Activated CD4-positive, alpha-beta T cell treated with anti-CD3 and anti-CD28 coated beads, Interleukin-2, Interleukin-6, amounts not matched to agents 100 ng/mL and 50 ng/mL, durations not matched to agents 16 hours and 8 hours (primary cell): Measurements from ENCODE around the gene SERTAD3.
"Not testable (repeated sequence)": the region's sequence is repeated elsewhere in the genome, so short reads cannot be mapped to it uniquely, and the experiment has no call there.

Source experiments
- DNase-seq: peaks from one replicate; pipeline ENCODE4 v3.0.0-alpha.2; 2020

SERTAD3 gene

GRCh38 chr19:40444000-40444824 is at the start of gene SERTAD3:
Gene SERTAD3 (minus strand): TSS chr19:40444335. CDS start chr19:40442080, 2,255 bp downstream.
- peak; percentile 97 for DNase-seq

GRCh38 chr19:40493778-40494177 is 49.6 kb upstream of the SERTAD3 start:
- DNase-seq: no peak

DNA sequence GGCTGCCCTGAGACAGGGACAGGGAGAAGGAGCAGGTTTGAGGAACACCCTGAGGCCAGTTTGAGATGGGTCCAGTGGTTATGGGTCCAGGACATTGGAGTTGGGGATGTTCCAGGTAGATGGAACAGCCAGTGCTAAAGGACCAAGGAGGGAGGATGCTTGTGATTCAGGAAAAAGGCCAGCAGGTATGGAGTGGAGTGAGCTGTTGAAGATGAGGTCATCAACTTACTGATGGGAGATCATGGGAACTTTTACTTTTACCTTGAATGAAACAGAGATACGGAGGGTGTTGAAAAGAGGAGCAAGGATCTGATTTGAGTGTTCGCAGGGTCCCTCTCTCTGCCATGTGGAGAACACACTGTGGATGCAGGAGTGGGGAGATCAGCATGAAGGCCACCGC is 48.1 kb upstream of the SERTAD3 start:
- no peak for DNase-seq

- no peak for DNase-seq
These were observed 45.7 kb upstream of the SERTAD3 start for GRCh38 chr19:40489882-40490230.

DNA sequence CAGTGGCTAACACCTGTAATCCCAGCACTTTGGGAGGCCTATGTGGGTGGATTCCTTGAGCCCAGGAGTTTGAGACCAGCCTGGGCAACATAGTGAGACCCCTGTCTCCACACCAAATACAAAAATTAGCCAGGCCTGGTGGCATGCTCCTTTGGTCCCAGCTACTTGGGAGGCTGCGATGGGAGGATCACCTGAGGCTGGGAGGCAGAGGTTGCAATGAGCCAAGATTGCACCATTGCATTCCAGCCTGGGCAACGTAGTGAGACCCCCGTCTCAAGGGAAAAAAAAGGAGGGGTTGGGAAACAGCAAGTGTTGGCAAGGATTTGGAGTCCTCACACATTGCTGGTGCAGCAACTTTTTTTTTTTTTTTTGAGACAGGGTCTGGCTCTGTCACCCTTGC is 41.9 kb upstream of the SERTAD3 start:
- DNase-seq: no peak

- DNase-seq: not testable (repeated sequence)
These were observed 31.9 kb upstream of the SERTAD3 start for GRCh38 chr19:40475878-40476644.

DNA sequence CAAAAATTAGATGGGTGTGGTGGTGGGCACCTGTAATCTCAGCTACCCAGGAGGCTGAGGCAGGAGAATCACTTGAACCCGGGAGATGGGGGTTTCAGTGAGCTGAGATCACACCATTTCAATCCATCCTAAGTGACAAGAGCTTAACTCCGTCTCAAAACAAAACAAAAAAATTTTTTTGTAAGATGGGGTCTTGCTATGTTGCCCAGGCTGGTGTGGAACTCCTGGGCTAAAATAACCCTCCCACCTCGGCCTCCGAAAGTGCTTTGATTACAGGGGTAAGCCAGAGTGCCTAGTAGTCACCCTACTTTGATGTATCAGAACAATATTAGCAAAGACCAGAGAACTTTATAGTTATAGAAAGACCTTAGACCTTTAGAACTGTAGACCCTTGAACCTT is 30.6 kb upstream of the SERTAD3 start:
- no peak for DNase-seq

DNA sequence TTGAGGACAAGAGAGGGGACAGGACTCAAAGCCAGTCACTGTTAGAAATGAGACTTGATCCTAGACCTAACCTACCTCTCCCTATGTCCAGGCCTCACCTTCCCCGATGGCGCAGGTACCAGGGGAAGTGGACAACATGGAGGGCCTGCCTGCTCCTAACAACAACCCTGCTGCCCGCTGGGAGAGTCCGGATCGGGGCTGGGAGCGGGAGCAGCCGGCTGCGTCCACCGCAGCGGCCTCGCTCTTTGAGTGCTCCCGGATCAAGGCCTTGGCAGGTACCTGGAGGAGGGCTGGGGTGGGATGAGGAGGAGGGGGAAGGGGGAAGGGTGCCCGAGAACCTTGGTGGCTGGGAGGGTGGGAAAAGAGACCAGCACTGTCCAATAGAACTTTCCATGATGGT is 28.4 kb upstream of the SERTAD3 start:
- no peak for DNase-seq

DNA sequence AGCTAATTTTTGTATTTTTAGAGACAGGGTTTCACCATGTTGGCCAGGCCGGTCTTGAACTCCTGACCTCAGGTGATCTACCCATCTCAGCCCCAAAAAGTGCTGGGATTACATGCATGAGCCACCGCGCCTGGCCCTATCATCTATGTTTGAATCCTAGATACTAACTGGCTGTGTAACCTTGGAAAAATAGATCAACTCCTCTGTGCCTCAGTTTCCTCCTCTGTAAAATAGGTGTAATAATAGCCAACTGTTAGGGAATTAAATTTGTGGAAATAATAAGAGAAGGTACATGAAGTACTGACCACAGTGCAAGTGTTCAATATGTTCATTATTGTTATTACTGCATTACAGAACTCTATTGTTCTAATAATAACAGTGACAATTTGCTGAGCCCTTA is 27.0 kb upstream of the SERTAD3 start:
- no peak for DNase-seq

GRCh38 chr19:40469011-40469410 is 24.9 kb upstream of the SERTAD3 start:
- DNase-seq: no peak

GRCh38 chr19:40466985-40467734 is 23.0 kb upstream of the SERTAD3 start, which contains the start of gene SPTBN4:
Gene SPTBN4 (plus strand): TSS chr19:40467001. CDS start chr19:40472622, 5,621 bp downstream.
- no peak for DNase-seq

GRCh38 chr19:40466219-40466984 is 22.3 kb upstream of the SERTAD3 start:
- no peak for DNase-seq

DNA sequence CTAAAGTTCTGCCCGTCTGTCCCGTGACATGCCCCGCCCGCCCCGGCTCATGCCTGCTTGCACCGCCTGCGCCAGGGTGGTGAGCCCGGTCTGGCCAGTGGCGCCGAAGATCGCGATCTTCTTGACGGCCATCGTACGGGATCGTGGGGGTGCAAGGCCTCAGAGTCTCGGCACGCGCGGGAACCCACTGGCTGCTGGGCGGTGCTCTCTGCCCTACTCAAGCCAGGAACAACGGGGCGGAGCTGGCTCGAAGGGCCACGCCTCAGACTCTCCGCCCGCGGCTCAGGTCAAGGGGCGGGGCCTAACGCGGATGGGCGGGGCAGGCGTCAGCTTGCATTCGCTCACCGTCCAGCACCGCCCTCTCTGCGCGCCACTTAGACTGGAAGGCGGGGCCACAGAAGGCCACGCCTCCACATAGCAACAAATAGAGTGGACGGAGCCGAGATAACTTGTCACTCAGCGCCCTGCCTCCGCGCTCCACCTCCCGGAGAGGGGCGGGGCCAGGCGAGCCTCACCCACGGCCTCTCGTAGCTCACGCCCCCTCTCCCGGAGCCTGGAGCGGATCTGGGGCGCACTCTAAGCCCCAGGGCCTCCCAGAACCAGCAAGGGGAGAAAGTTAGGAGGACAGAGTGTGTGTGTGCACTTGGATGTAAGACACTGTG is 21.6 kb upstream of the SERTAD3 start, which contains the start of gene BLVRB:
Gene BLVRB, minus strand, starts transcription at position 189 of the 662 bp plus-strand sequence. Its CDS starts 57 bp downstream, at position 132.
- peak; percentile 100 for DNase-seq

- peak; percentile 76 for DNase-seq
These were observed 21.0 kb upstream of the SERTAD3 start for GRCh38 chr19:40465025-40465556.

DNA sequence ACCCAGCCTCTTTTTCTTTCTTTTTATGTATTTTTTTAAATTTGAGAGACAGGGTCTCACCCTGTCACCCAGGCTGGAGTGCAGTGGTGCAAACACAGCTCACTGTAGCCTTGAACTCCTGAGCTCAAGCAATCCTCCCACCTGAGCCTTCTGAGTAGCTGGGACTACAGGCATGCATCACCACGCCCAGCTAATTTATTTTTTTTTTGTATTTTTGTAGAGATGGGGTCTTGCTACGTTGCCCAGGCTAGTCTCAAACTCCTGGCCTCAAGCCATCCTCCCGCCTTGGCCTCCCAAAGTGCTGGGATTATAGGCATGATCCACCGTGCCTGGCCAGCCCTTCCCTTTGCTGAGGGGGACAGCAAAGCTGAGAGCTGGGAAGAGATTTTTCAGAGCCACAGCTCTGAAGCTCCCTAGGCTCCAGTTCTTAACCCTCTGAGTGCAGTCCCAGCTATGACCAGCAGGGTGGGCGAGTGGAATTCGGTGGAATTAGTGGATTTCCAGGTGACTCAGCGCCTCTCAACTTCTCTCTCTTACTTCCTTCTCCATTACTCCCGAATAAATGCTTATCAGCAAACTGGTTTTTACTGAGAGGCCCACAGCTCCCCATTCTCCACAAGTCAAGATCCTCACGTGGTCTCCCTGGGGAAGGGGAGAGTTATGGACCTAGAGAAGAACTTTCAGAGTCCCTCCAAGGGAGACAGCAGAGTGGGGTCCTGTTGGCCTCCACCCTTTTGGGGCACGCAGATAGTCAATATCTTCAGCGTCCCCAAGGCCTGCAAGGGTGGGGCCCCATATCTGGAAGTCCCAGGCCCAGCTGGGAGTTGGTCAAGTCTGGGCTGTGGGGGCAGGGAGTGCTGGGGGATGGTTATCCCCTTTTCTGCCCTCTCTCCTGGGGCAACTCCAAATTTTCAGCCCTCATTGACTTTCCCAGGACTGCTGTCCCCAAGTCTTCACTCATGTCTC is 20.2 kb upstream of the SERTAD3 start:
- DNase-seq: peak; percentile 76

GRCh38 chr19:40463587-40464037 is 19.5 kb upstream of the SERTAD3 start:
- DNase-seq: not testable (repeated sequence)

GRCh38 chr19:40461669-40462221 is 17.6 kb upstream of the SERTAD3 start:
- no peak for DNase-seq

DNA sequence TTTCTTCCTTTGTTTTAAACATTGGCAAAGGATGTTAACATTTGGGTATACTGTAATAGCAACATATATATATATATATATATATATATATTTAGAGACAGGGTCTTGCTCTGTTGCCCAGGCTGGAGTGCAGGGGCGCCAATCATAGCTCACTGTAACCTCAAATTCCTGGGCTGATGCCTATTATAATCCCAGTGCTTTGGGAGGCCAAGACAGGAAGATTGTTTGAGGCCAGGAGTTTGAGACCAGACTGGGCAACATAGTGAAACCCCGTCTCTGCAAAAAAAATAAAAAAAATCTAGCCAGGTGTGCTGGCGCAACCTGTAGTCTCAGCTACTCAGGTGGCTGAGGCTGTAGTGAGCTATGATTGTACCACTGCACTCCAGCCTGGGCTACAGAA is 16.1 kb upstream of the SERTAD3 start:
- DNase-seq: no peak

- no peak for DNase-seq
These were observed 14.5 kb upstream of the SERTAD3 start for GRCh38 chr19:40458597-40458974.
